Trophoblast cell (in vitro differentiated cells and primary cell): Measurements from ENCODE around the gene BMP2.

Source experiments
- DNase-seq, 2 donors: peaks; one replicate each; pipeline ENCODE4 v3.0.0-alpha.2; 2016
- H2AFZ ChIP-seq: 2 replicates; pipeline ENCODE4 v1.6.1; 2013; ENCODE audit warnings: low read length, moderate library complexity, mild to moderate bottlenecking; ENCODE audit not compliant: insufficient read depth, poor library complexity
- H2AK5ac ChIP-seq: 2 replicates; pipeline ENCODE4 v1.6.1; 2013; ENCODE audit warnings: mild to moderate bottlenecking, low read length
- H2BK120ac ChIP-seq: 2 replicates; pipeline ENCODE4 v1.6.1; 2013; ENCODE audit warnings: low read length, mild to moderate bottlenecking, moderate library complexity; ENCODE audit not compliant: insufficient read depth, poor library complexity
- H2BK12ac ChIP-seq: 2 replicates; pipeline ENCODE4 v1.6.1; 2013; ENCODE audit warnings: mild to moderate bottlenecking, low read length, moderate library complexity
- H2BK5ac ChIP-seq: 2 replicates; pipeline ENCODE4 v1.6.1; 2013; ENCODE audit warnings: low read length, low read depth, moderate library complexity, mild to moderate bottlenecking; ENCODE audit not compliant: poor library complexity
- H3K14ac ChIP-seq: 2 replicates; pipeline ENCODE4 v1.6.1; 2013; ENCODE audit warnings: mild to moderate bottlenecking, low read length
- H3K18ac ChIP-seq: 2 replicates; pipeline ENCODE4 v1.6.1; 2013; ENCODE audit warnings: mild to moderate bottlenecking, low read length
- H3K23ac ChIP-seq: 2 replicates; pipeline ENCODE4 v1.6.1; 2013; ENCODE audit warnings: low read length
- H3K27ac ChIP-seq: 2 replicates; pipeline ENCODE4 v1.5.1; 2013; ENCODE audit warnings: low read depth, mild to moderate bottlenecking, inconsistent platforms, low read length, moderate library complexity
- H3K27me3 ChIP-seq: 2 replicates; pipeline ENCODE4 v1.6.1; 2013; ENCODE audit warnings: inconsistent platforms, mild to moderate bottlenecking, low read length, moderate library complexity; ENCODE audit not compliant: insufficient read depth
- H3K36me3 ChIP-seq, 2 experiments: 1 replicate in 1 of 2; 2 replicates in 1 of 2; pipeline ENCODE4 v1.6.1; 2013; ENCODE audit warnings: low read length in 2 of 2, mild to moderate bottlenecking in 2 of 2, moderate library complexity in 1 of 2; ENCODE audit not compliant: insufficient read depth in 2 of 2, control insufficient read depth in 1 of 2
- H3K4ac ChIP-seq: 2 replicates; pipeline ENCODE4 v1.6.1; 2013; ENCODE audit warnings: low read depth, mild to moderate bottlenecking, low read length, moderate library complexity
- H3K4me1 ChIP-seq, 2 experiments: 1 replicate in 1 of 2; 2 replicates in 1 of 2; pipeline ENCODE4 v1.6.1; 2013; ENCODE audit warnings: low read length in 2 of 2, mild to moderate bottlenecking in 2 of 2, moderate library complexity in 1 of 2; ENCODE audit not compliant: insufficient read depth in 2 of 2, control insufficient read depth in 1 of 2
- H3K4me2 ChIP-seq: 2 replicates; pipeline ENCODE4 v1.6.1; 2013; ENCODE audit warnings: inconsistent platforms, mild to moderate bottlenecking, low read length, moderate library complexity
- H3K4me3 ChIP-seq: 2 replicates; pipeline ENCODE4 v1.5.1; 2013; ENCODE audit warnings: mild to moderate bottlenecking, low read depth, low read length, inconsistent platforms
- H3K79me1 ChIP-seq: one replicate; pipeline ENCODE4 v1.6.1; 2013; ENCODE audit warnings: low read length
- H3K79me2 ChIP-seq: 2 replicates; pipeline ENCODE4 v1.6.1; 2013; ENCODE audit warnings: low read length, mild to moderate bottlenecking; ENCODE audit not compliant: control insufficient read depth, insufficient read depth, poor library complexity
- H3K9ac ChIP-seq: 2 replicates; pipeline ENCODE4 v1.6.1; 2013; ENCODE audit warnings: mild to moderate bottlenecking, low read length
- H3K9me3 ChIP-seq: 2 replicates; pipeline ENCODE4 v1.6.1; 2013; ENCODE audit warnings: low read depth, mild to moderate bottlenecking, control low read depth, inconsistent platforms, low read length; ENCODE audit not compliant: insufficient read depth
- H4K12ac ChIP-seq: 2 replicates; pipeline ENCODE4 v1.6.1; 2013; ENCODE audit warnings: low read depth, mild to moderate bottlenecking, low read length, moderate library complexity
- H4K8ac ChIP-seq: 2 replicates; pipeline ENCODE4 v1.6.1; 2013; ENCODE audit warnings: low read depth, mild to moderate bottlenecking, low read length, moderate library complexity
- H4K91ac ChIP-seq: one replicate; pipeline ENCODE4 v1.6.1; 2013; ENCODE audit warnings: low read depth, mild to moderate bottlenecking, low read length, moderate library complexity
- WGBS: extraction: QIAGEN DNeasy Blood & Tissue Kit; methylation state at CpG from one replicate; pipeline ENCODE4 v1.1.7; 2013; ENCODE audit warnings: missing lambda C conversion rate; ENCODE audit not compliant: insufficient read length, insufficient coverage; ENCODE audit errors: extremely low coverage; 5-methylcytosine and 5-hydroxymethylcytosine counted together

BMP2 gene

DNA sequence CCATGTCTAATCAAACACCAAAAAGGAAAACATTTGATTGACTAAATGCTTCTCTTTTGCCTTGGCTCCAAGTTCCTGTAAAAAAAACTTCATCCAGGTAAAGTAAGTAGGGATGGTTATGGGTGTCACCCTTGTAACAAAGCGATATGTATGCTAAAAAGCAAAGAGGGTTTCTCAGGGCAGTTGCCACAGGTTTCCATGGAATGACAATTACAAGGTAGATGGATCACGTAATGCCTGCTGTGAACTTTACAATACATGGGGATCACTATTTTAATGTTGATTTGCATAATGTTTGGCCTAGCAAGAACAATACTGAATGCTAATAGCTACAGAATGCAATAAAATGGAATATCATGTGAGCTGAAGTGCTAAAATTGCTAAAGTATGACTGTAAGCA lies 2.9 kb upstream of the BMP2 start:
- H3K36me3 ChIP-seq: no peaks in the 10 kb centered on the region
- H2BK12ac ChIP-seq: no peak overlapping the region
- no peak overlapping the region for H3K23ac ChIP-seq
- no peak overlapping the region for H3K9ac ChIP-seq
- peaks cover 4 to 5% of the 10 kb centered on the region in 2 experiments for H3K4me1 ChIP-seq
- no peak overlapping the region for H3K4me2 ChIP-seq
- no peak overlapping the region for H3K27ac ChIP-seq
- no peak overlapping the region for H2BK5ac ChIP-seq
- H3K27me3 ChIP-seq: peaks cover 20% of the 10 kb centered on the region
- H3K14ac ChIP-seq: no peak overlapping the region
- peaks cover 1% of the 10 kb centered on the region for H3K79me1 ChIP-seq
- no peak overlapping the region for H3K4ac ChIP-seq
- H3K4me3 ChIP-seq: no peak overlapping the region
- no peak overlapping the region for H2AK5ac ChIP-seq
- H4K91ac ChIP-seq: no peak overlapping the region
- H4K12ac ChIP-seq: no peak overlapping the region
- DNase-seq: no peak
- no peak overlapping the region for H2BK120ac ChIP-seq
- no peak overlapping the region for H2AFZ ChIP-seq
- WGBS: no CpG with 5 or more reads among the region's 2 CpGs
- H4K8ac ChIP-seq: no peak overlapping the region
- H3K9me3 ChIP-seq: peaks cover 2% of the 10 kb centered on the region
- no peak overlapping the region for H3K18ac ChIP-seq
- H3K79me2 ChIP-seq: no peaks in the 10 kb centered on the region

- H3K14ac ChIP-seq: no peak overlapping the region
- H4K12ac ChIP-seq: no peak overlapping the region
- H2BK12ac ChIP-seq: no peak overlapping the region
- peaks cover 11 to 12% of the 10 kb centered on the region in 2 experiments for H3K4me1 ChIP-seq
- WGBS: no CpG with 5 or more reads among the region's 6 CpGs
- H3K27ac ChIP-seq: no peak overlapping the region
- peaks cover 1% of the 10 kb centered on the region for H3K79me1 ChIP-seq
- H3K36me3 ChIP-seq: no peaks in the 10 kb centered on the region
- H4K91ac ChIP-seq: no peak overlapping the region
- H3K18ac ChIP-seq: no peak overlapping the region
- no peak overlapping the region for H3K4ac ChIP-seq
- H2AK5ac ChIP-seq: no peak overlapping the region
- H2BK5ac ChIP-seq: no peak overlapping the region
- no peak overlapping the region for H4K8ac ChIP-seq
- peaks cover 29% of the 10 kb centered on the region for H3K27me3 ChIP-seq
- H2AFZ ChIP-seq: no peak overlapping the region
- H3K9ac ChIP-seq: no peak overlapping the region
- H3K23ac ChIP-seq: no peak overlapping the region
- H3K9me3 ChIP-seq: peaks cover 3% of the 10 kb centered on the region
- no peak overlapping the region for H3K4me3 ChIP-seq
- DNase-seq: peak in 1 of 2 donors; percentile 66
- H2BK120ac ChIP-seq: no peak overlapping the region
- H3K79me2 ChIP-seq: no peaks in the 10 kb centered on the region
- no peak overlapping the region for H3K4me2 ChIP-seq
These were observed 1.9 kb upstream of the BMP2 start for GRCh38 chr20:6765469-6766058.

- Histone ChIP-seq H4K91ac (no peak overlapping the region), H2AK5ac (no peak overlapping the region), H3K18ac (no peak overlapping the region), H4K8ac (no peak overlapping the region), H2BK5ac (no peak overlapping the region), H2AFZ (no peak overlapping the region), H3K9ac (no peak overlapping the region), H3K79me1 (peaks cover 1% of the 10 kb centered on the region), H3K4me2 (no peak overlapping the region), H3K4ac (no peak overlapping the region), H3K36me3 (no peaks in the 10 kb centered on the region), H2BK12ac (no peak overlapping the region), H3K27me3 (peaks cover 34% of the 10 kb centered on the region), H3K4me3 (no peak overlapping the region), H2BK120ac (no peak overlapping the region), H3K23ac (no peak overlapping the region), H4K12ac (no peak overlapping the region), H3K27ac (no peak overlapping the region), H3K9me3 (peaks cover 3% of the 10 kb centered on the region), H3K79me2 (no peaks in the 10 kb centered on the region), H3K14ac (no peak overlapping the region), H3K4me1 (peaks cover 11 to 12% of the 10 kb centered on the region in 2 experiments)
- no CpG with 5 or more reads among the region's 9 CpGs for WGBS
- no peak for DNase-seq
These were observed 1.1 kb upstream of the BMP2 start for GRCh38 chr20:6766433-6766832.

DNA sequence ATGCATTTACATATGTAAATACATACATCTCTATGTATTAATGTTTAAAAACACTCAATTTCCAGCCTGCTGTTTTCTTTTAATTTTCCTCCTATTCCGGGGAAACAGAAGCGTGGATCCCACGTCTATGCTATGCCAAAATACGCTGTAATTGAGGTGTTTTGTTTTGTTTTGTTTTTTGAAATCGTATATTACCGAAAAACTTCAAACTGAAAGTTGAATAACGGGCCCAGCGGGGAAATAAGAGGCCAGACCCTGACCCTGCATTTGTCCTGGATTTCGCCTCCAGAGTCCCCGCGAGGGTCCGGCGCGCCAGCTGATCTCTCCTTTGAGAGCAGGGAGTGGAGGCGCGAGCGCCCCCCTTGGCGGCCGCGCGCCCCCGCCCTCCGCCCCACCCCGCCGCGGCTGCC lies 355 bp upstream of the BMP2 start:
- Histone ChIP-seq H3K4ac (no peak overlapping the region), H4K8ac (no peak overlapping the region)
- no CpG with 5 or more reads among the region's 26 CpGs for WGBS

More for the DNA sequence above, 355 bp upstream of the BMP2 start:
- Histone ChIP-seq H3K79me2 (no peaks in the 10 kb centered on the region), H3K4me2 (peak overlapping the region; percentile 91), H3K9ac (no peak overlapping the region), H3K27me3 (peaks cover 34% of the 10 kb centered on the region), H4K12ac (no peak overlapping the region), H3K79me1 (peaks cover 1% of the 10 kb centered on the region), H2BK5ac (no peak overlapping the region), H3K27ac (no peak overlapping the region), H3K4me3 (peak overlapping the region; percentile 77), H2BK12ac (no peak overlapping the region), H2AFZ (no peak overlapping the region), H4K91ac (no peak overlapping the region), H3K23ac (no peak overlapping the region), H3K9me3 (peaks cover 3% of the 10 kb centered on the region), H3K4me1 (peaks cover 11 to 12% of the 10 kb centered on the region in 2 experiments), H3K14ac (no peak overlapping the region), H3K36me3 (no peaks in the 10 kb centered on the region), H2AK5ac (no peak overlapping the region), H2BK120ac (no peak overlapping the region), H3K18ac (no peak overlapping the region)
- no peak for DNase-seq
